HG03064 (cell line): ENCODE measurements around the gene CCDC24.

Experiments
- ATAC-seq: cut with Tn5 transposase; IDR thresholded peaks from one replicate; pipeline ENCODE4 v1.9.1; 2021; ENCODE audit warnings: low read depth; ENCODE audit not compliant: unreplicated experiment

The CCDC24 gene

GRCh38 chr1:43995984-43996732 lies 4.8 kb downstream of the CCDC24 start:
- ATAC-seq, result no peak

DNA sequence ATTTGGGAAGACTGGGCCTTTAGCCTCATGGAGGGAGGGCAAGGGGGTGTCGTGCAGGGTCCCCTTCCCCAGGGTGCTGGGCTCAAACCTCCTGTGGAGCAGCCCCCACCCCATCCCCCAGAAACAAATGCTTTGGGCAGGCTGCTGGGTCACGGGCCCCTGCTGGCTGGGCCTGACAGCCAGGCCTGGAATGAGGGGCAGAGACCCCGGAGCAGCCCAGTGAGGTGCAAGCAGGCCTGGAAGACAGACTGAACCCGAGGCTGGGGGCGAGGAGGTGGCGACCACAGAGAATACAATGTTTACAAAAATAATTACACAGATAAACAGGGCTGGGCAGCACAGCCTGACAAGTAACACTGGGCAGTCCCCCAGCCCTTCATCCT lies 5.3 kb downstream of the CCDC24 start:
- no peak for ATAC-seq

GRCh38 chr1:43997295-43997999 lies 6.0 kb downstream of the CCDC24 start:
- no peak for ATAC-seq

GRCh38 chr1:43998000-43998378 lies 6.6 kb downstream of the CCDC24 start:
- no peak for ATAC-seq

- no peak for ATAC-seq
Observed at GRCh38 chr1:43999455-43999854, 8.1 kb downstream of the CCDC24 start.

DNA sequence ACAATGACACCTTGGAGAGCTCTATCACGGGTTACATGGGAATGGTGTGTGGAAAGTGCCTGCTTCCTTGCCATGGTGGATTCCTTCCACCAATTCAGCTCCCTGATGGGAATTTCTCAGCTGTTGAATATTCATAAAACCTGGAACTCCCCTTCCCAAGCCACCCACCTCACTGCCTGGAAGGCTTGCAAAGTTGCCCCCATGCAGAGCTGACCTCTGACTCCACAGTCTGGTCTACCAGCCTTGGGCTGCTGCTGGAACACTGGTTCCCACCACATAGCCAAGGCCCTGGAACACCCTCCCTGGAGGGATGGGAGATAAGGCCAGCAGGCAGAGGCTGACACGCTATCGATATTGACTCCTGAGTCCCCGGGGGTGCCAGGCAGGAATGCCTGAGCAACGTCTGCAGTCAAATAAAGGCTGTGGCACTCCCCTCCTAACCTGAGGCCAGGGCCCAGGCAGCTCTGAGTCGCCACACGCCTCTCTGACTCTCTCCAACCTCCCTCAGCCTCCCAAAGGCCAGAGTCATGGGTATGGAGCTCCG lies 8.8 kb downstream of the CCDC24 start:
- ATAC-seq, result no peak

DNA sequence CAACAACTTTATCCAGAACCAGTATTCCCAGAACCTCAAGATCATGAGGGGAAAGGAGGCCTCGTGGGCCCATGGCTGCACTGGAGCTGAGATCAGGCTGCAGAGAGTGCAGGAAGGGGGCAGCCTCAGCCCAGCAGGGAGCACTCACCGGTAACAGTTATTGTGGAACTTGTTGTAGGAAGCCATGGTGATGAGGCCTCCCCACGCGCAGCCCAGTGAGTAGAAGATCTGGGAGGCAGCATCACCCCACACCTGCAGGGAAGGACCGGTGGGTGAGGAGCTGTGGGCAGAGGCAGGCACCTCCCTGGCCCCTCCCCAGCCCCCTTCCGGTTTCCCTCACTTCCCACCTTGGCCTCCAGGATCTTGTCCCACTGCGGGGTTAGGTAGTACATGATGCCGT lies 10.8 kb downstream of the CCDC24 start:
- no peak for ATAC-seq

GRCh38 chr1:44002606-44003157 lies 11.3 kb downstream of the CCDC24 start:
- no peak for ATAC-seq

DNA sequence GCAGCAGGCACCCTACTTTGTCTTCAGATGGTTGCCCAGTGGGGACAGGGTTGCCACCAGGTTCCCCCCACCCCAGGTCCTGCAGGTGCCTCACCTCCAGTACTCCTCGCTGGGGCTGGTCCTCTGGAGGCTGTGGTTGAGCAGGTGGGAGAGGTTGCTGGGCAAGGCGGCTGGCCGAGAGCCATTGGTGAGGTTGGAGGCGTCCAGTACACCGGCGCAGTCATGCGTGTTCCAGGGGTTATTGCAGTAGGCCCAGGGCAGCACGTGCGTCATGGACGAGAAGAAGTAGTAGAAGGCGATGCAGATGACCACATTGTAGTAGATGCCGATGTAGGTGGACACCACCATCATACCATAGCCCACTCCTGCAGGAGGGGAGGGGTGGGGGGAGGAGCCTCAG lies 16.9 kb downstream of the CCDC24 start:
- no peak for ATAC-seq

- no peak for ATAC-seq
Observed at GRCh38 chr1:44010935-44011471, 19.6 kb downstream of the CCDC24 start.

GRCh38 chr1:44012404-44012803 lies 21.0 kb downstream of the CCDC24 start:
- no peak for ATAC-seq

DNA sequence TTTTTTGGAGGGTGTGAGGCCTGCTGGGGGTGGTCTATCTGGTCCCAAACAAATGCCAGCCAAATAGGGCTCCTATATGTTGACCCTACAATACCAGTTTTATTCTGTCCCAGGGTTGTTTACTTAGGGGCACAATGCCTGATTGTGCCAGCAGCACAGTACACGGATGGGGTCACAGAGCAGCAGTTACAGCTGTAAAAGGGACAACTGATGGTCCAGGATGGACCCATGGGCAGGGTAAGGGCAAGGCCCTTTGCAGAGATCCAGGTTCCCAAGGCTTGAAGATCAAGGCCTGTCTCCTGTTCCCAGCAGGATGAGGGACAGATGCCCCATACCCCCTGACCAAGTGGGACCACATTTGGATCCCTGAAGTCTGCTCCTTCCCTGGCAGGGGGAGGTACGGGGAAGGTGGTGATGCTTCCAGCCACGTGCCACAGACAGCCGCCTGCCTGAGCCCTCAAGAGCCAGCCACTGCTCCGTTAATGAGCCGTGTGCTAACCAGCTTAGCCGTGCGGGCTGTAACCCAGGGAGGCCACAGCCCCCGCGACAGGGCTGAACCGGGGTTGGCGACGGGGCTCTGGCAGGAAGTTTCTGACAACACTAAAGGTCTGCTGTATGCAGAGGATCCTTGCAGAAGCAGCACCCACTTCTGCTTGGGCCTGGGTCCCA lies 21.7 kb downstream of the CCDC24 start:
- no peak for ATAC-seq

DNA sequence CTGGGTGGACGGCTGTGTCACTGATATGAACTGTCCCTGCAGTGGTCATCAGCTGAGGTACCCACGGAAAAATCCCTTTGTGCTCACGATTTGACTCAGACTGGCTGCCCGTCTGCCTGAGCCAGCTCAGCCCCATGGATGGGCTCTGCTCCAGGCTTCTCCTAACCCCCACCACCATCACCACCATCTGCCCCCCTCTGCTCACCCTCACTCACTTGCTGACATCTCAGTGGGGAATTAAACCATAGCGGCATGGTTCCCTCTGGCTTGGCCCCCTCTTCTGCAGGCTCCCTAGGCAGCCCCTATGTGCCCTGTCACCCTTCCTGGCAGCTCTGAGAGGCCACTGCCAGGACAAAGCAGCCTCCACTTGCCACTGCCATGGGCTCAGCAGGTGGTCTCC lies 22.6 kb downstream of the CCDC24 start:
- no peak for ATAC-seq

GRCh38 chr1:44014365-44015104 lies 23.1 kb downstream of the CCDC24 start:
- ATAC-seq, result no peak

DNA sequence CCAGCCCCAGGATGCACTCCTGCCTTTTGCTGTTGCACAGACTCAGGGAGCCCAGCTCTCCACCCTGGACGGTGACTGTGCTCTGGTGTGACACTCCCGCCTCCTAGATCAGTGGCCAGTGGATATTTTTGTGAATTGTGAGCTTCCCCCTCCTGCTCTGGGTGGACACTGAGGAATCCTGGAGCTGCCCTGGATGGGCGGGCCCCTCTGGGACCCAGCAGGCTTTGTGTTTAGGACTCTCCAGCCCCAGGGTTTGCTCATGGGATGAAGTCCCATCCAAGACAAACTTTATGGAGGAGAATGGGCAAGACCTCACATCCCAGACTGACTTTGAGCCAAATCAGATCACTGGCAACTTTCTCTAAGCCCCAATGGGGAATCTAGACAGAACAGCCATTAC lies 23.8 kb downstream of the CCDC24 start:
- ATAC-seq, result no peak

- no peak for ATAC-seq
Observed at GRCh38 chr1:44016041-44016889, 24.9 kb downstream of the CCDC24 start.

- ATAC-seq, result no peak
Observed at GRCh38 chr1:44016890-44017400, 25.5 kb downstream of the CCDC24 start.

DNA sequence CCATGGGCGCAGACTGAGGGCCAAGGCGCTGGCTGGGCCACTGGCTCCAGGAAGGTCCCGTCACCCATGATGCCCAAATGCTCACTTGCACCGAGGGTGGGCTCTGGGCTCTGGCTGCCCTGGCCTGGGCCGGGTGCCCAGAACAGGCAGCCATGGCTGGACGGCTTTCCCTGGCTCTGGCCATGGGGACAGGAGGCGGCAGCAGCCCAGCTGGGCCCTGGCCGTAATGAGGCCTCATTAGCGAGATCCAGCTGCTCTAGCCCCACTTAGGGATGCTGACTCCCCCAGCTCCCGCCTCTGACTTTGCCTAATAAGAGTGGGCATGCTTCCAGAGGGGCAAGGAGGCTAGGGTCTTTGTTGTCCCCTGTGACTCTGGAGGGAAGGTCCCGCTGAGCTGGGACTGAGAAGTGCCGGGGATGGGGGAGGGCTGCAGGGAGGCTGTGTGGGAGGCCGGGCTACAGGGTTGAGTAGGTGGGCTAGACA lies 28.1 kb downstream of the CCDC24 start:
- no peak for ATAC-seq

DNA sequence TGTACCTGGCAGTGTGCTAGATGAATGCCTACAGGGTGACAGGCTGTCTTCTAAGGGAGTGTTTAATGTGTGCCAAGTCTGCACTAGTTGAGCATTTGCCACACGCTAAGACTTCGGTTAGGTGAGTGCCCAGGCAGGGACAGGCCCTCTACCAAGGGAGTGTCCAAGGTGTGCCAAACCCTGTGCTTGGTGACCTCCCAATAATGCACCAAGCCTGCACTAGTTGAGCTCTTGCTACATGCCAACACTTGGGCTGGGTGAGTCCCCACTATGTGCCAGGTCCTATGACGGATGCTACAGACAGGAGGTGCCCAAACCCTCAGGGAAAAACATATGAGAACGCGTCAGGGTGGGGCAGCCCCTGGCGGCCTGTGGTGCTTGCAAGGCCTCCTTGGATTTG lies 29.1 kb downstream of the CCDC24 start:
- ATAC-seq, result no peak
